HFF-Myc (cell line): ENCODE measurements around the gene CCL17.

Experiments used
- DNase-seq: peaks from one replicate; pipeline ENCODE4 v3.0.0-alpha.2; 2011; ENCODE audit warnings: low read depth; ENCODE audit errors: extremely low read depth
- H3K4me3 ChIP-seq: replicated peaks from 2 replicates; pipeline ENCODE4 v1.5.1; 2011; ENCODE audit warnings: low read depth, mild to moderate bottlenecking, control low read depth, low read length
- CTCF ChIP-seq: IDR thresholded peaks from 2 replicates; pipeline ENCODE4 v1.5.1; 2012; ENCODE audit warnings: mild to moderate bottlenecking, low read depth, low read length, control low read depth; ENCODE audit errors: missing control alignments

Gene CCL17

GRCh38 chr16:57379579-57379978, 25.0 kb upstream of the CCL17 start:
- no peak for DNase-seq
- H3K4me3 ChIP-seq, result no peak overlapping the region
- no peak for TF ChIP-seq CTCF

- DNase-seq, result no peak
These were observed 23.7 kb upstream of the CCL17 start for GRCh38 chr16:57380671-57381462.

GRCh38 chr16:57381791-57382534, 22.6 kb upstream of the CCL17 start:
- DNase-seq, result no peak
- TF ChIP-seq CTCF, result no peak
- no peak overlapping the region for H3K4me3 ChIP-seq

More at GRCh38 chr16:57380671-57381462, 23.7 kb upstream of the CCL17 start:
- no peak for TF ChIP-seq CTCF
- no peak overlapping the region for H3K4me3 ChIP-seq

DNA sequence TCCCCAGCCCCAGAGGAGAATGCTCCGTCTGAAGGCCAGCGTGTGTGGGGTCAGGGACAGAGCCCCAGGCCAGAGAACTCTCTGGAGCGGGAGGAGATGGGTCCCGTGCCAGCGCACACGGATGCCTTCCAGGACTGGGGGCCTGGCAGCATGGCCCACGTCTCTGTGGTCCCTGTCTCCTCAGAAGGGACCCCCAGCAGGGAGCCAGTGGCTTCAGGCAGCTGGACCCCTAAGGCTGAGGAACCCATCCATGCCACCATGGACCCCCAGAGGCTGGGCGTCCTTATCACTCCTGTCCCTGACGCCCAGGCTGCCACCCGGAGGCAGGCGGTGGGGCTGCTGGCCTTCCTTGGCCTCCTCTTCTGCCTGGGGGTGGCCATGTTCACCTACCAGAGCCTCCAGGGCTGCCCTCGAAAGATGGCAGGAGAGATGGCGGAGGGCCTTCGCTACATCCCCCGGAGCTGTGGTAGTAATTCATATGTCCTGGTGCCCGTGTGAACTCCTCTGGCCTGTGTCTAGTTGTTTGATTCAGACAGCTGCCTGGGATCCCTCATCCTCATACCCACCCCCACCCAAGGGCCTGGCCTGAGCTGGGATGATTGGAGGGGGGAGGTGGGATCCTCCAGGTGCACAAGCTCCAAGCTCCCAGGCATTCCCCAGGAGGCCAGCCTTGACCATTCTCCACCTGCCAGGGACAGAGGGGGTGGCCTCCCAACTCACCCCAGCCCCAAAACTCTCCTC, 21.9 kb upstream of the CCL17 start:
- H3K4me3 ChIP-seq, result no peak overlapping the region
- DNase-seq, result no peak
- TF ChIP-seq CTCF, result no peak

GRCh38 chr16:57383276-57384247, 21.0 kb upstream of the CCL17 start:
- no peak for TF ChIP-seq CTCF
- no peak for DNase-seq
- H3K4me3 ChIP-seq, result no peak overlapping the region
